ENCODE measurements around the gene CELF2.

CELF2 gene

GRCh38 chr10:11295492-11295891 is 277.8 kb downstream of the CELF2 start:
- DNase-seq (ENCODE audit: low read depth) = no peak
- no peak overlapping the region for H3K4me3 ChIP-seq (ENCODE audit: control insufficient read depth, low read depth, low read length)
- TF ChIP-seq CTCF (conservative IDR thresholded peaks at IDR 0.05; ENCODE audit: control insufficient read depth, insufficient read depth, low read depth, low read length) = no peak

- no peak for DNase-seq (ENCODE audit: low read depth)
- no peak for TF ChIP-seq CTCF (conservative IDR thresholded peaks at IDR 0.05; ENCODE audit: control insufficient read depth, insufficient read depth, low read depth, low read length)
- H3K4me3 ChIP-seq (ENCODE audit: control insufficient read depth, low read depth, low read length) = no peak overlapping the region
Measured at GRCh38 chr10:11297136-11297535, 279.5 kb downstream of the CELF2 start.

GRCh38 chr10:11298116-11298515 is 280.4 kb downstream of the CELF2 start:
- peak; percentile 38 for DNase-seq (ENCODE audit: low read depth)
- TF ChIP-seq CTCF (conservative IDR thresholded peaks at IDR 0.05; ENCODE audit: control insufficient read depth, insufficient read depth, low read depth, low read length) = no peak
- H3K4me3 ChIP-seq (ENCODE audit: control insufficient read depth, low read depth, low read length) = no peak overlapping the region

DNA sequence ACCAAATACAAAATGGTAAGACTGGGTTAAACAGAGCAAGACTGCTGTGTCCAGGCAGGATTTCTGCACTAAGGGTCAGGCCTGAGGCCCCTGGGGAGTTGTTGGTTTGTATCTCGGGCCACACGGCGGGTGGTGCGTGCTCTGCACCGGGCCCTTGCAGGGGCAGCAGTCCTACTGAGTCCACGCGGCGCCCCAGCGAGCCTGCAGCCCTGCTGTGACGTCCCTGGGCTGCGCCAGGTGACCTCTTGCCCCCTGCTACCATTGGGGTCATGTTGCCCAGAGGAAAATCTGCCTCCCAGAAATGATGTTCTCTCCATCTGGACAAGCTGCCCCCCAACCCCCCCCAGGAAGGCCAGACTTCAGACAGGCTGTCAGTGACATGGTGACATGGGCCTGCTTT is 281.5 kb downstream of the CELF2 start:
- no peak for DNase-seq (ENCODE audit: low read depth)
- no peak overlapping the region for H3K4me3 ChIP-seq (ENCODE audit: control insufficient read depth, low read depth, low read length)
- TF ChIP-seq CTCF (conservative IDR thresholded peaks at IDR 0.05; ENCODE audit: control insufficient read depth, insufficient read depth, low read depth, low read length) = no peak

GRCh38 chr10:11300026-11300425 is 282.4 kb downstream of the CELF2 start:
- no peak overlapping the region for H3K4me3 ChIP-seq (ENCODE audit: control insufficient read depth, low read depth, low read length)
- no peak for DNase-seq (ENCODE audit: low read depth)
- TF ChIP-seq CTCF (conservative IDR thresholded peaks at IDR 0.05; ENCODE audit: control insufficient read depth, insufficient read depth, low read depth, low read length) = no peak

DNA sequence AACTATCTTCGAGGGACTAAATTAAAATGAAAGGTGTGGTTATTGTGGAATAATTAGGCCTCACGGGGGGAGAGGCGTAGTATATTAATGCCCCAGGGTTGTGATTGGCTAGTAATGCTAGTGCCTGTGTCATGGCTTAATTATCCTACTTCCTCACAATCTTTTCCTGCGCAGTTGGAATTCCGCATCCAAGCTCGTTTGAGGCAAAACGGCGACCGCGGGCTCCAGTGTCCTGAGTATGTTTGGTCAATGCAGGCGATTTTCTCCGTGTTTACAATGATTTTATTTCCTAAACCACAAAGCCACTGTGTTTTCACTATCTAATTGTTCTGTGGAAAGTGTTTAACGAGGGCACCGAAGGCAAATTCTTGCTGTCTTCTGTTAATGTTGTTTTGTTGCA is 282.9 kb downstream of the CELF2 start:
- no peak for TF ChIP-seq CTCF (conservative IDR thresholded peaks at IDR 0.05; ENCODE audit: control insufficient read depth, insufficient read depth, low read depth, low read length)
- H3K4me3 ChIP-seq (ENCODE audit: control insufficient read depth, low read depth, low read length) = no peak overlapping the region
- DNase-seq (ENCODE audit: low read depth) = no peak

GRCh38 chr10:11301571-11302111 is 284.0 kb downstream of the CELF2 start:
- no peak overlapping the region for H3K4me3 ChIP-seq (ENCODE audit: control insufficient read depth, low read depth, low read length)
- no peak for TF ChIP-seq CTCF (conservative IDR thresholded peaks at IDR 0.05; ENCODE audit: control insufficient read depth, insufficient read depth, low read depth, low read length)
- DNase-seq (ENCODE audit: low read depth) = no peak

All from fibroblast of mammary gland (primary cell).